Uterine smooth muscle cell (primary cell): Measurements from ENCODE around the gene HMGCR. TPM values are rescaled to one million over a fixed set of nuclear protein-coding genes. Genes with fewer than 3 reads are reported as not detected.

ENCODE experiments used
- total RNA-seq: library from RNA; depleted of rRNA; stranded (reverse); fragments of >200 nt; gene quantifications from 2 replicates; pipeline ENCODE4 v1.2.3, GENCODE V29; 2014

Gene HMGCR
- 256 and 406 TPM in 2 replicates for total RNA-seq

GRCh38 chr5:75336615-75337336 lies at the start of gene HMGCR:
HMGCR (plus strand) TSS chr5:75337220; CDS start chr5:75342606, 5,386 bp downstream.

Other genes starting within 250 kb of the HMGCR start
- gene ANKRD31, start 100.3 kb upstream of the HMGCR start, total RNA-seq = 0.11 and 0.25 TPM in 2 replicates
- 25.0 and 42.0 TPM in 2 replicates for gene CERT1, start 174.4 kb downstream of the HMGCR start, total RNA-seq
- 44.2 and 57.0 TPM in 2 replicates for gene POLK, start 174.7 kb downstream of the HMGCR start, total RNA-seq